Astrocyte (in vitro differentiated cells and primary cell): ENCODE measurements around the gene PIAS1. TPM values are rescaled to one million over a fixed set of nuclear protein-coding genes. Genes with fewer than 3 reads are reported as not detected.

Experiments
- DNase-seq: peaks from one replicate; pipeline ENCODE4 v3.0.0-alpha.2; 2010; ENCODE audit warnings: low read depth
- FAIRE-seq: peaks from 2 replicates; lab custom pipeline; 2011; peaks lifted over from hg19 to GRCh38; lab: Jason Lieb, UNC
- H2AFZ ChIP-seq: 2 replicates; pipeline ENCODE4 v1.6.0; 2012; ENCODE audit warnings: low read depth, low read length, inconsistent platforms
- H3K27ac ChIP-seq: 2 replicates; pipeline ENCODE4 v1.5.1; 2011; ENCODE audit warnings: low read depth, low read length, inconsistent platforms
- H3K27me3 ChIP-seq: 2 replicates; pipeline ENCODE4 v1.6.0; 2011; ENCODE audit warnings: low read length, inconsistent platforms; ENCODE audit not compliant: insufficient read depth
- H3K36me3 ChIP-seq: 2 replicates; pipeline ENCODE4 v1.5.1; 2011; ENCODE audit warnings: low read length, inconsistent platforms; ENCODE audit not compliant: insufficient read depth
- H3K4me1 ChIP-seq: 2 replicates; pipeline ENCODE4 v1.5.1; 2011; ENCODE audit warnings: low read length, inconsistent platforms; ENCODE audit not compliant: insufficient read depth
- H3K4me2 ChIP-seq: 2 replicates; pipeline ENCODE4 v1.6.0; 2012; ENCODE audit warnings: low read length, inconsistent platforms
- H3K4me3 ChIP-seq: 2 replicates; pipeline ENCODE4 v1.5.1; 2011; ENCODE audit warnings: low read depth, mild to moderate bottlenecking, low read length, inconsistent platforms; ENCODE audit not compliant: insufficient read depth
- H3K79me2 ChIP-seq: 2 replicates; pipeline ENCODE4 v1.6.0; 2012; ENCODE audit warnings: mild to moderate bottlenecking, low read length, inconsistent platforms; ENCODE audit not compliant: insufficient read depth
- H3K9ac ChIP-seq: 2 replicates; pipeline ENCODE4 v1.6.0; 2012; ENCODE audit warnings: mild to moderate bottlenecking, low read length, inconsistent platforms
- H3K9me3 ChIP-seq: 2 replicates; pipeline ENCODE4 v1.5.1; 2012; ENCODE audit warnings: low read depth, mild to moderate bottlenecking, low read length, inconsistent platforms; ENCODE audit not compliant: insufficient read depth
- H4K20me1 ChIP-seq: 2 replicates; pipeline ENCODE4 v1.6.0; 2012; ENCODE audit warnings: low read length, inconsistent platforms; ENCODE audit not compliant: insufficient read depth
- H3K27ac Mint-ChIP-seq: one replicate; pipeline ENCODE4 v1.8.0; 2021; ENCODE audit warnings: mild to moderate bottlenecking, mixed read lengths; ENCODE audit not compliant: unreplicated experiment
- H3K27me3 Mint-ChIP-seq: one replicate; pipeline ENCODE4 v1.8.0; 2021; ENCODE audit warnings: low read depth, mixed read lengths; ENCODE audit not compliant: unreplicated experiment
- H3K36me3 Mint-ChIP-seq: one replicate; pipeline ENCODE4 v1.8.0; 2021; ENCODE audit warnings: low read depth, mixed read lengths; ENCODE audit not compliant: unreplicated experiment
- H3K4me1 Mint-ChIP-seq: one replicate; pipeline ENCODE4 v1.8.0; 2021; ENCODE audit warnings: low read depth, mixed read lengths; ENCODE audit not compliant: unreplicated experiment
- H3K4me3 Mint-ChIP-seq: one replicate; pipeline ENCODE4 v1.8.0; 2021; ENCODE audit warnings: mild to moderate bottlenecking, moderate library complexity, mixed read lengths; ENCODE audit not compliant: unreplicated experiment
- H3K9me3 Mint-ChIP-seq: one replicate; pipeline ENCODE4 v1.8.0; 2021; ENCODE audit warnings: mild to moderate bottlenecking, mixed read lengths; ENCODE audit not compliant: unreplicated experiment
- EZH2 ChIP-seq: IDR thresholded peaks from 2 replicates; pipeline ENCODE4 v1.6.1; 2012; ENCODE audit warnings: mild to moderate bottlenecking, low read length, inconsistent platforms; ENCODE audit not compliant: insufficient read depth
- total RNA-seq: library from RNA; stranded (reverse); gene quantifications from 2 replicates; pipeline ENCODE4 v1.2.1, GENCODE V29; 2021
- TF ChIP-seq, protein P1 (sequence below): IDR thresholded peaks from 2 replicates; pipeline ENCODE4 v1.5.1; 2011; ENCODE audit warnings: low read depth, mild to moderate bottlenecking, inconsistent platforms, low read length, moderate library complexity; ENCODE audit not compliant: insufficient read depth

PIAS1 gene
- total RNA-seq, 1 donor from 2014 or later: 30.2 TPM

DNA sequence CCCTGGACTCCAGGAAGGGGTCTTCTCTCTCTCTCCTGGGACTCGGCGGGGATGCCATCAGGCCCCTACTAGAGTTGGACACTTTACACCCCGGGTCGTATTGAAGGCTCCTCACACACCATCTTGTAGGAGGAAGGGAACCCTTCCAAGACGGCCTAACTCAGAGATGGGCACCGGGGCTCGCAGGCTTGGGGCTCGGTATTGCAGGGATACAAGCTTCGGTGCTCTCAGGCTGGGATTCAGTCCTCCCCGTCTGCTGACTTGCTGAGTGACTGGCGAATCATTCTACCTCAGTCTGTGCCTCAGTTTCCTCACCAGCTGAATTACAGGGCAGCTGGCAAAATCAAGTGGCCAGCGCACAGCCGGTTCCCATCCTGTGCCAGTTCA is 151.4 kb downstream of the PIAS1 start:
- H3K9ac ChIP-seq: no peak overlapping the region
- H3K36me3 Mint-ChIP-seq: peaks cover 2% of the 10 kb centered on the region
- no peaks in the 10 kb centered on the region for H3K9me3 Mint-ChIP-seq
- H3K9me3 ChIP-seq: no peaks in the 10 kb centered on the region
- H3K79me2 ChIP-seq: no peaks in the 10 kb centered on the region
- TF ChIP-seq EZH2: no peak
- TF ChIP-seq, protein P1, sequence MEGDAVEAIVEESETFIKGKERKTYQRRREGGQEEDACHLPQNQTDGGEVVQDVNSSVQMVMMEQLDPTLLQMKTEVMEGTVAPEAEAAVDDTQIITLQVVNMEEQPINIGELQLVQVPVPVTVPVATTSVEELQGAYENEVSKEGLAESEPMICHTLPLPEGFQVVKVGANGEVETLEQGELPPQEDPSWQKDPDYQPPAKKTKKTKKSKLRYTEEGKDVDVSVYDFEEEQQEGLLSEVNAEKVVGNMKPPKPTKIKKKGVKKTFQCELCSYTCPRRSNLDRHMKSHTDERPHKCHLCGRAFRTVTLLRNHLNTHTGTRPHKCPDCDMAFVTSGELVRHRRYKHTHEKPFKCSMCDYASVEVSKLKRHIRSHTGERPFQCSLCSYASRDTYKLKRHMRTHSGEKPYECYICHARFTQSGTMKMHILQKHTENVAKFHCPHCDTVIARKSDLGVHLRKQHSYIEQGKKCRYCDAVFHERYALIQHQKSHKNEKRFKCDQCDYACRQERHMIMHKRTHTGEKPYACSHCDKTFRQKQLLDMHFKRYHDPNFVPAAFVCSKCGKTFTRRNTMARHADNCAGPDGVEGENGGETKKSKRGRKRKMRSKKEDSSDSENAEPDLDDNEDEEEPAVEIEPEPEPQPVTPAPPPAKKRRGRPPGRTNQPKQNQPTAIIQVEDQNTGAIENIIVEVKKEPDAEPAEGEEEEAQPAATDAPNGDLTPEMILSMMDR: no peak
- no peak overlapping the region for H2AFZ ChIP-seq
- no peak overlapping the region for H3K27ac ChIP-seq
- no peaks in the 10 kb centered on the region for H3K27me3 Mint-ChIP-seq
- no peak overlapping the region for H3K4me2 ChIP-seq
- peaks cover 10% of the 10 kb centered on the region for H3K4me1 Mint-ChIP-seq
- no peaks in the 10 kb centered on the region for H3K27me3 ChIP-seq
- no peak overlapping the region for H3K4me3 ChIP-seq
- no peak overlapping the region for H3K4me3 Mint-ChIP-seq
- H4K20me1 ChIP-seq: peaks cover 14% of the 10 kb centered on the region
- H3K36me3 ChIP-seq: no peaks in the 10 kb centered on the region
- H3K4me1 ChIP-seq: peaks cover 11% of the 10 kb centered on the region
- FAIRE-seq (no peak), DNase-seq (no peak)
- no peak overlapping the region for H3K27ac Mint-ChIP-seq

DNA sequence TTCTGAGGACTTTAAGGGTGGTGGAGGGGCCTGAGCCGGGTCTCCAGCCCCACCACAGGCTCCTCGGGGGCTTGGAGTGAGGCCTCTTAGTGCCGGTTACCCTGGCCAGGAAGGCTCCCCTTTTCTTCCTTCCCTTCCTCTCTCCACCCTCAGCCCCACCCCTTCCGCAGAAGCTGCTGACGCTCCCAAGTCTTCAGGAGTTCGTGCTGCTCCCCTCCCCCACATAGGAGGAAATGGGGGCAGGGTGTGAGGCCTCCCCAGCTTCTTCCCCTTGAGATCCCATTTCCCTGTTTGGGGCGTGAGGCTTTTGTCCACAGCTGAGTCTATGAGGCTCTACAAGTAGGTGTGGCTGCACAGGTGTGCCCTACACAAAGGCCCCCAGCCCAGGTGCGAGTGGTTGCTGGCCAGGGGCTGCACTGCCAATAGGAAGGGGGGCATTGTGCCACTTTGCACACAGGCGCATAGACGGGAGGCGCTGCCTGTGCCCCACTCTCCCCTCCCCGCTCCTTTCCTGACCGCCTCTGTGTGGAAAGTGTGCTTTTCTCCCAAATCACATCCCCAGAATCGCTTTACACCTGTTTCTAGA is 151.9 kb downstream of the PIAS1 start:
- Mint-ChIP-seq H3K4me3 (no peak overlapping the region), H3K9me3 (no peaks in the 10 kb centered on the region), H3K36me3 (peaks cover 2% of the 10 kb centered on the region), H3K27me3 (no peaks in the 10 kb centered on the region), H3K27ac (no peak overlapping the region), H3K4me1 (peaks cover 10% of the 10 kb centered on the region)
- H2AFZ ChIP-seq: no peak overlapping the region
- no peaks in the 10 kb centered on the region for H3K36me3 ChIP-seq
- H4K20me1 ChIP-seq: peaks cover 17% of the 10 kb centered on the region
- H3K27ac ChIP-seq: no peak overlapping the region
- no peak overlapping the region for H3K4me2 ChIP-seq
- DNase-seq (no peak), FAIRE-seq (no peak)
- H3K4me3 ChIP-seq: no peak overlapping the region
- peaks cover 13% of the 10 kb centered on the region for H3K4me1 ChIP-seq
- no peaks in the 10 kb centered on the region for H3K9me3 ChIP-seq
- no peaks in the 10 kb centered on the region for H3K27me3 ChIP-seq
- no peak overlapping the region for H3K9ac ChIP-seq
- no peaks in the 10 kb centered on the region for H3K79me2 ChIP-seq
- no peak for TF ChIP-seq EZH2
- TF ChIP-seq, protein P1: no peak

DNA sequence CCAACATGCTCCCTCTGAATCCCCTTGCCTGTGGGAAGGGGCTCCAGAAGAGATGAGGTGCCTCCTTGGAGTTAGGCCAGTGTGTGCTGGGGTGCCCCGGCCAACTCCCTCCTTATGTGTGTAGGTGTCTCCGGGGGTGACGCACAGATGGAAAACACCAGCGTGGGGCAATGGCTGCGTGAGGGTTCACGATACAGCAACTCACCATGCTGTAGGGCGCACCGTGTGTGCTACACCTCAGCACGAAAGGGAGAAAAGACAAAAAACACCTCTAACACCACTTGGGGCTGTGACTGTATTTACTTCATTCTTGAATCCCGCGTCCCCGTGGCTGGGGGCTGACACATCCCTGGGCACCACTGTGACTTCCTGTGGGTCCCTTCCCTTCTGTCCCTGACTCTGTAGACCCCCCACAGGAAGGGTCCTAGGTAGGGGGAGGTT is 152.6 kb downstream of the PIAS1 start:
- H3K4me2 ChIP-seq: no peak overlapping the region
- DNase-seq (no peak), FAIRE-seq (no peak)
- no peak overlapping the region for H3K4me3 Mint-ChIP-seq
- no peak overlapping the region for H3K4me3 ChIP-seq
- peaks cover 6% of the 10 kb centered on the region for H3K4me1 Mint-ChIP-seq
- H2AFZ ChIP-seq: no peak overlapping the region
- H3K9me3 ChIP-seq: no peaks in the 10 kb centered on the region
- H3K79me2 ChIP-seq: peaks cover 3% of the 10 kb centered on the region
- no peak overlapping the region for H3K27ac ChIP-seq
- H3K9me3 Mint-ChIP-seq: no peaks in the 10 kb centered on the region
- H3K27me3 ChIP-seq: no peaks in the 10 kb centered on the region
- no peak overlapping the region for H3K9ac ChIP-seq
- H3K27me3 Mint-ChIP-seq: no peaks in the 10 kb centered on the region
- H3K36me3 Mint-ChIP-seq: peaks cover 2% of the 10 kb centered on the region
- H4K20me1 ChIP-seq: peaks cover 23% of the 10 kb centered on the region
- no peaks in the 10 kb centered on the region for H3K36me3 ChIP-seq
- H3K4me1 ChIP-seq: peaks cover 13% of the 10 kb centered on the region
- no peak overlapping the region for H3K27ac Mint-ChIP-seq
- no peak for TF ChIP-seq EZH2
- TF ChIP-seq, protein P1: no peak
